Adrenal gland (tissue), 5 donors: Measurements from ENCODE around the gene TICRR.

Source experiments
- POLR2A ChIP-seq, 2 donors: fragments of 450-650 bp; IDR thresholded peaks; one replicate each; pipeline ENCODE4 v1.6.1; 2017; ENCODE audit warnings: antibody characterized with exemption in 2 of 2, mild to moderate bottlenecking in 2 of 2, moderate library complexity in 1 of 2
- TF ChIP-seq, protein P1 (sequence below), 6 experiments: fragments of 450-650 bp in 4 of 6; fragments of 200-600 bp in 2 of 6; sonication (generic) in 1 of 6; IDR thresholded peaks; 1 replicate in 5 of 6; 2 replicates in 1 of 6; pipeline versions ENCODE4 v1.5.1 to v1.8.0; 2016 to 2021; ENCODE audit warnings: antibody characterized with exemption in 6 of 6, mild to moderate bottlenecking in 2 of 6, moderate library complexity in 1 of 6
- donor health status: DM: no; HTN: no; CAD: no.

DNA sequence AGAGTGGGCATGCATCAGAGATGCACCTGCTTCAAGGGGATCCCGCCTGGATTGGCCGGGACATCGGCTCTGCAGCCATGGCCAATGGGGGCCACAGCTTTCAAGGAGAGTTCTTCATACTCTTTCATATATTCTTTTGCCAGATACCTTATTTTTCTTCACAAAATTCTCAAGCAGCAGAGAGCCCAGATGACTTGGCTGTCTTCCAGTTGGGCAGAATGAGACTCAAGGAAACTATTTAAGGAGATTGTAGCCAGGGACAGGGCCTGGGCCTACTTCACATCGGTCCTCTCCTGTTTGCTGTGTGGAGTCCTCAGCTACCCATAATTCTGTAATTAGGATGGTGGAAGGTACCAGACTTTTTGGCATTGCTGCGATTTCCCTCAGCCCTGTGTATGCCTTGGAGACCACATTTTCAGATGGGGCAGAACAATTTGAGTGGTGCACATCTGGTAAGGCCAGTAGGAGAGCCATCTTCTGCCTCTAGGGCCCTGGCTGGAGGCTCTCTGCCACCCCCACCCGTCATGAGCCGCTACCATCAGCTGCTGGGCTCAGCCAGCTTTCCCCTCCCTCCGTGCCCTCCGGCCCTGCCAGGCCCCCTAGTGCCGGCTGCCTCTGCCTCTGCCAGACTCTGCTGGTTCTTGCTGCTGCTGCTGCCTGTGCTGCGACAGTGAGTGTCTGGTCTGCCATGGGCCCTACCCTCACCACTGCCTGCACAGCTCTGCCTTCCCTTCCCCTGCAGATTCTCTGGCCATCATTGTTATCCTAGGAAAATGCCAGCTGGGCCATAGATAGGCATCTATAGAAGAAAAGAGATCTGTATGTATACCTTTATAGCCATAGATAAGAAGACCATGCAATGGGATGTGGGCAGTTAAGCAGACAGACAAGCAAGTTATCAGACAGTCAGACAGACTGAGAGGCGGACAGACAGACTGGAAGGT is 97.2 kb downstream of the TICRR start:
- TF ChIP-seq, protein P1, sequence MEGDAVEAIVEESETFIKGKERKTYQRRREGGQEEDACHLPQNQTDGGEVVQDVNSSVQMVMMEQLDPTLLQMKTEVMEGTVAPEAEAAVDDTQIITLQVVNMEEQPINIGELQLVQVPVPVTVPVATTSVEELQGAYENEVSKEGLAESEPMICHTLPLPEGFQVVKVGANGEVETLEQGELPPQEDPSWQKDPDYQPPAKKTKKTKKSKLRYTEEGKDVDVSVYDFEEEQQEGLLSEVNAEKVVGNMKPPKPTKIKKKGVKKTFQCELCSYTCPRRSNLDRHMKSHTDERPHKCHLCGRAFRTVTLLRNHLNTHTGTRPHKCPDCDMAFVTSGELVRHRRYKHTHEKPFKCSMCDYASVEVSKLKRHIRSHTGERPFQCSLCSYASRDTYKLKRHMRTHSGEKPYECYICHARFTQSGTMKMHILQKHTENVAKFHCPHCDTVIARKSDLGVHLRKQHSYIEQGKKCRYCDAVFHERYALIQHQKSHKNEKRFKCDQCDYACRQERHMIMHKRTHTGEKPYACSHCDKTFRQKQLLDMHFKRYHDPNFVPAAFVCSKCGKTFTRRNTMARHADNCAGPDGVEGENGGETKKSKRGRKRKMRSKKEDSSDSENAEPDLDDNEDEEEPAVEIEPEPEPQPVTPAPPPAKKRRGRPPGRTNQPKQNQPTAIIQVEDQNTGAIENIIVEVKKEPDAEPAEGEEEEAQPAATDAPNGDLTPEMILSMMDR (IDR thresholded peaks at IDR 0.05): no peak
- TF ChIP-seq POLR2A (IDR thresholded peaks at IDR 0.05): no peak
